Mesothelial cell of epicardium (in vitro differentiated cells): ENCODE data around the gene CNTFR. TPM values are rescaled to one million over a fixed set of nuclear protein-coding genes. Genes with fewer than 3 reads are reported as not detected.

Source experiments
- DNase-seq, 2 experiments: peaks; one replicate each; pipeline ENCODE4 v3.0.0; 2021; ENCODE audit warnings: low spot score in 2 of 2; ENCODE audit not compliant: unreplicated experiment in 2 of 2
- H3K27ac Mint-ChIP-seq: 2 replicates; pipeline ENCODE4 v1.8.0; 2021; ENCODE audit warnings: mixed read lengths
- H3K27me3 Mint-ChIP-seq: 2 replicates; pipeline ENCODE4 v1.8.0; 2021; ENCODE audit warnings: low read depth, mixed read lengths
- H3K36me3 Mint-ChIP-seq: 2 replicates; pipeline ENCODE4 v1.8.0; 2021; ENCODE audit warnings: mixed read lengths
- H3K4me1 Mint-ChIP-seq: 2 replicates; pipeline ENCODE4 v1.8.0; 2021; ENCODE audit warnings: mixed read lengths
- H3K4me3 Mint-ChIP-seq: 2 replicates; pipeline ENCODE4 v1.8.0; 2021; ENCODE audit warnings: mild to moderate bottlenecking, moderate library complexity, mixed read lengths
- H3K9me3 Mint-ChIP-seq: 2 replicates; pipeline ENCODE4 v1.8.0; 2021; ENCODE audit warnings: mixed read lengths
- total RNA-seq: library from RNA; stranded (reverse); gene quantifications from 3 replicates; pipeline ENCODE4 v1.2.1, GENCODE V29; 2021
- TF ChIP-seq, protein P1 (sequence below): fragments of 200-600 bp; sonication (generic); IDR thresholded peaks from one replicate; pipeline ENCODE4 v1.5.0; 2021; ENCODE audit warnings: antibody characterized with exemption; ENCODE audit not compliant: unreplicated experiment

Gene CNTFR
- total RNA-seq, 1 donor from 2014 or later = 28.9 TPM

DNA sequence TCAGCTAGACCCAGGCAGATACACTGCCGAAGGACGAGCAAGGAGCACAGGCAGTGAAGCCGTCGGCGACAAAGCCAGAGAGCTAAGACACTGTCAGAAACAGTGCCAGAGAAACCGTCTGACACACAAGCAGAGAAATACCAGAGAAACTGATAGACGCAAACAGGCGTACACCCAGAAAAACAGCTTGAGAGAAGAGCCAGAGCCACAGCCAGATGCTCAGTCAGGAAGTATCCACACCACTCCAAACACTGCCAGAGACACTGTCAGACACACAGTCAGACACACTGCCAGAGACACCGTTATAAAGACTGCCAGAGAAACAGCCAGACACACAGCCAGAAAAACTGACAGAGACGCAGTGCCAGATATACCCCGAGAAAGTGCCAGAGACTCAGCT, 19.1 kb downstream of the CNTFR start:
- no peak for DNase-seq
- peaks cover 2% of the 10 kb centered on the region for H3K36me3 Mint-ChIP-seq
- H3K27ac Mint-ChIP-seq = peak overlapping the region; percentile 13
- peaks cover 28% of the 10 kb centered on the region for H3K4me1 Mint-ChIP-seq
- TF ChIP-seq, protein P1, sequence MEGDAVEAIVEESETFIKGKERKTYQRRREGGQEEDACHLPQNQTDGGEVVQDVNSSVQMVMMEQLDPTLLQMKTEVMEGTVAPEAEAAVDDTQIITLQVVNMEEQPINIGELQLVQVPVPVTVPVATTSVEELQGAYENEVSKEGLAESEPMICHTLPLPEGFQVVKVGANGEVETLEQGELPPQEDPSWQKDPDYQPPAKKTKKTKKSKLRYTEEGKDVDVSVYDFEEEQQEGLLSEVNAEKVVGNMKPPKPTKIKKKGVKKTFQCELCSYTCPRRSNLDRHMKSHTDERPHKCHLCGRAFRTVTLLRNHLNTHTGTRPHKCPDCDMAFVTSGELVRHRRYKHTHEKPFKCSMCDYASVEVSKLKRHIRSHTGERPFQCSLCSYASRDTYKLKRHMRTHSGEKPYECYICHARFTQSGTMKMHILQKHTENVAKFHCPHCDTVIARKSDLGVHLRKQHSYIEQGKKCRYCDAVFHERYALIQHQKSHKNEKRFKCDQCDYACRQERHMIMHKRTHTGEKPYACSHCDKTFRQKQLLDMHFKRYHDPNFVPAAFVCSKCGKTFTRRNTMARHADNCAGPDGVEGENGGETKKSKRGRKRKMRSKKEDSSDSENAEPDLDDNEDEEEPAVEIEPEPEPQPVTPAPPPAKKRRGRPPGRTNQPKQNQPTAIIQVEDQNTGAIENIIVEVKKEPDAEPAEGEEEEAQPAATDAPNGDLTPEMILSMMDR = no peak
- H3K4me3 Mint-ChIP-seq = no peak overlapping the region
- no peaks in the 10 kb centered on the region for H3K9me3 Mint-ChIP-seq
- peaks cover 39% of the 10 kb centered on the region for H3K27me3 Mint-ChIP-seq

DNA sequence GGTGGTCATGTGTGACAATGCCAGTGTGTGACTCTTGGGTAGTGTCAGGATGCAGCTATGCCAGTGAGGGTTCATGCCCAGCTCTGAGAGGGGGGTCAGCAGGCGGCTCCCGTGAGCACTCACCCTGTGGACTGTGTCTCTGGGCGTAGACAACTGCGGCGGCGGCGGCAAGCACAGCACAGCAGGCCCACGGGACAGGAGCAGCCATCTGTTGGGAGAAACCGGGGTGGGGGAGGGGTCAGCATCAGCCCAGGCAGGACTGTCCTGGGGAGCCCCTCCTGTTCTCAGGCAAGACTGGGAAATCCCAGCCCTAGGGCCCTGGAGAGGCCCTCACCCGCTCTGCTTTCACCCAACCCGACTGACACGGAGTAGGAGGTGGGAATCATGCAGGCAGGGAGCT, 20.8 kb downstream of the CNTFR start:
- TF ChIP-seq, protein P1 = no peak
- H3K36me3 Mint-ChIP-seq = peaks cover 2% of the 10 kb centered on the region
- no peak for DNase-seq
- no peak overlapping the region for H3K27ac Mint-ChIP-seq
- H3K27me3 Mint-ChIP-seq = peaks cover 43% of the 10 kb centered on the region
- H3K4me3 Mint-ChIP-seq = no peak overlapping the region
- H3K4me1 Mint-ChIP-seq = peaks cover 27% of the 10 kb centered on the region
- no peaks in the 10 kb centered on the region for H3K9me3 Mint-ChIP-seq

DNA sequence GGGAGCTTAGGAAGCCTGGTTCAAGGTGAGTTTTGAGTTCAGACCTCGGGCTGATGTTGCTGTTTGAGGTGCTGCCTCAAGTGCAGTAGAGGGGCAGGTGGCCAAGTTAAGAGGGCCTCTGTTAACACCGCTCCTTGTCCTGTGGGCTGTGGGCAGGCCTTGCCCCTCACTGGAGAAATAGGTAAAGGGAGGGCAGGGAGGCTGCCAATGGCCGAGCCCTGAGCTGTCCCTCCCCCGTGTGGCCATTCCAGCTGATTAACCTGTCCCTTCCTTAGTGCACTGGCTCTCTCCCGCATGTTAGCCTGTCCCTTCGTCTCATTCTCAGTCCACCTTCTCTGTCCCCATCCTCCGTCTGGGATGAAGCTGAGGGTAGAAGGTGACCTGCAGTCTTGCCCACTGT, 21.4 kb downstream of the CNTFR start:
- Mint-ChIP-seq H3K4me1 (peaks cover 24% of the 10 kb centered on the region), H3K27me3 (peaks cover 43% of the 10 kb centered on the region), H3K9me3 (no peaks in the 10 kb centered on the region), H3K4me3 (no peak overlapping the region), H3K27ac (no peak overlapping the region), H3K36me3 (peaks cover 2% of the 10 kb centered on the region)
- TF ChIP-seq, protein P1 = no peak
- DNase-seq = no peak

DNA sequence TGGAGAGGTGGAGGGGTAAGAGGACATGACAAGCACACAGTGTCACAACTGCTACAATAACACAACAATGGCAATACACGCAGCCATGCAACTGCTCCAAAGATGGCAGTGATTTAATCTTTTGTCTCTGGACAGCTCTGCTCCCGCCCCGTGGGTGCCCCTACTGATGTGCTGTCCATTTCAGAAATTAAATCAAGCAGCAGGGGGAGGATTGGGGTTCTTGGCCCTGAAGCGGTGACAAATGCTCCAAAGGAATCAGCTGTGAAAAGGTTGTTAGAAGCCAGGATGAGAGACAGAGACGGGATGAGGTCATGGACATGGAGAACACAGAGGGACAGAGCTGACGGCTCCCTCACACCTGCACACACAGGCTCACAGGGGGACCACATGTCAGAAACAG, 22.6 kb downstream of the CNTFR start:
- H3K9me3 Mint-ChIP-seq = peaks cover 3% of the 10 kb centered on the region
- H3K27ac Mint-ChIP-seq = no peak overlapping the region
- H3K4me1 Mint-ChIP-seq = peaks cover 24% of the 10 kb centered on the region
- DNase-seq = no peak
- TF ChIP-seq, protein P1 = no peak
- no peak overlapping the region for H3K4me3 Mint-ChIP-seq
- peaks cover 5% of the 10 kb centered on the region for H3K36me3 Mint-ChIP-seq
- H3K27me3 Mint-ChIP-seq = peaks cover 48% of the 10 kb centered on the region

- H3K36me3 Mint-ChIP-seq = peaks cover 5% of the 10 kb centered on the region
- H3K9me3 Mint-ChIP-seq = peaks cover 3% of the 10 kb centered on the region
- TF ChIP-seq, protein P1 = no peak
- H3K4me3 Mint-ChIP-seq = no peak overlapping the region
- no peak overlapping the region for H3K27ac Mint-ChIP-seq
- H3K27me3 Mint-ChIP-seq = peaks cover 45% of the 10 kb centered on the region
- DNase-seq = no peak
- H3K4me1 Mint-ChIP-seq = peaks cover 20% of the 10 kb centered on the region
Observed at GRCh38 chr9:34566322-34566721, 23.2 kb downstream of the CNTFR start.

- Mint-ChIP-seq H3K4me3 (no peak overlapping the region), H3K9me3 (peaks cover 3% of the 10 kb centered on the region), H3K4me1 (peaks cover 19% of the 10 kb centered on the region), H3K27me3 (peaks cover 45% of the 10 kb centered on the region), H3K27ac (no peak overlapping the region), H3K36me3 (peaks cover 5% of the 10 kb centered on the region)
- DNase-seq = no peak
- TF ChIP-seq, protein P1 = no peak
Observed at GRCh38 chr9:34565856-34566255, 23.7 kb downstream of the CNTFR start.
